ENCODE data around the gene NRP1. TPM values are rescaled to one million over a fixed set of nuclear protein-coding genes. Genes with fewer than 3 reads are reported as not detected.

NRP1 gene
- total RNA-seq, 1 experiment from 2014 or later: 31.7 TPM

GRCh38 chr10:33323721-33324120 lies 10.7 kb downstream of the NRP1 start:
- H3K9me3 ChIP-seq (ENCODE audit: low read depth, low read length, poor library complexity, severe bottlenecking): no peaks in the 10 kb centered on the region
- no peaks in the 10 kb centered on the region for H3K36me3 ChIP-seq (ENCODE audit: insufficient read depth, low read length, poor library complexity, severe bottlenecking)
- ChIA-PET POLR2A (ENCODE audit: low non-redundant PET) (no interaction called here), CTCF (no interaction called here)
- peaks cover 46% of the 10 kb centered on the region for H3K4me1 ChIP-seq (ENCODE audit: insufficient read depth, low read length, poor library complexity, severe bottlenecking)
- no peak overlapping the region for H3K27ac ChIP-seq (ENCODE audit: low read depth, low read length, poor library complexity, severe bottlenecking)
- BruUV-seq (replicated peaks): no TSS peak
- no peak for TF ChIP-seq CTCF (conservative IDR thresholded peaks at IDR 0.05; ENCODE audit: low read depth, low read length)
- TF ChIP-seq EZH2 (IDR thresholded peaks at IDR 0.05; ENCODE audit: borderline replicate concordance, low read depth, low read length, poor library complexity, severe bottlenecking): no peak
- H3K27me3 ChIP-seq (replicated peaks; ENCODE audit: insufficient read depth, low read depth, low read length, poor library complexity): no peaks in the 10 kb centered on the region
- no peak for DNase-seq (ENCODE audit: low spot score)
- intact Hi-C loops (cut with micrococcal nuclease; ENCODE audit: unreplicated experiment): no loop called here
- H3K4me3 ChIP-seq (ENCODE audit: low read depth, low read length, poor library complexity, severe bottlenecking): no peak overlapping the region

- no peaks in the 10 kb centered on the region for H3K36me3 ChIP-seq (ENCODE audit: insufficient read depth, low read length, poor library complexity, severe bottlenecking)
- ChIA-PET CTCF (no interaction called here), POLR2A (ENCODE audit: low non-redundant PET) (no interaction called here)
- no peak overlapping the region for H3K27ac ChIP-seq (ENCODE audit: low read depth, low read length, poor library complexity, severe bottlenecking)
- H3K4me3 ChIP-seq (ENCODE audit: low read depth, low read length, poor library complexity, severe bottlenecking): no peak overlapping the region
- TF ChIP-seq CTCF (conservative IDR thresholded peaks at IDR 0.05; ENCODE audit: low read depth, low read length) (no peak), EZH2 (IDR thresholded peaks at IDR 0.05; ENCODE audit: borderline replicate concordance, low read depth, low read length, poor library complexity, severe bottlenecking) (no peak)
- no peaks in the 10 kb centered on the region for H3K9me3 ChIP-seq (ENCODE audit: low read depth, low read length, poor library complexity, severe bottlenecking)
- no peaks in the 10 kb centered on the region for H3K27me3 ChIP-seq (replicated peaks; ENCODE audit: insufficient read depth, low read depth, low read length, poor library complexity)
- BruUV-seq (replicated peaks): no TSS peak
- intact Hi-C loops (cut with micrococcal nuclease; ENCODE audit: unreplicated experiment): no loop called here
- H3K4me1 ChIP-seq (ENCODE audit: insufficient read depth, low read length, poor library complexity, severe bottlenecking): peaks cover 37% of the 10 kb centered on the region
- no peak for DNase-seq (ENCODE audit: low spot score)
These were observed 13.0 kb downstream of the NRP1 start for GRCh38 chr10:33321516-33321915.

DNA sequence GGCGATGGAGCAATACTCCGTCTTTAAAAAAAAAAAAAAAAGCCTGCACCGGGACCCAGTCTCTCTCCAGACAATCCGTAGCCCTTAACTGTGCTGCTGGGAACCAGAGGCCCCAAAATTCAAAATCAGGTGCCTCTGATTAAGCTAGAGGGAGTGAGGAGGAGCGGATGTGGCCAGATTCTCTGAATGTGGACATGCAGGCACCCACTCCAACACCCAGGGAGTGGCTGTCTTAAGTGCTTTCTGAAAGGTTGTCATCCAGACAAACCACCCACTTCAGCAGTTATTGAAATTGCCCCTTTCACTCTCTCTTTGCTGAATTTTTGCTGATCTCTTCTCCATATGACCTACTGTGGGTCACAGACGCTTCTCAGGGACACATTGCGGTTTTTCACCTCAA lies 14.2 kb downstream of the NRP1 start:
- no TSS peak for BruUV-seq (replicated peaks)
- no peak for DNase-seq (ENCODE audit: low spot score)
- CTCF ChIA-PET: interaction anchor here (0.7 kb wide), 1 partner anchor 8 kb away, joined by 5 read pairs; no protein-coding TSS in a partner anchor
- Histone ChIP-seq H3K9me3 (ENCODE audit: low read depth, low read length, poor library complexity, severe bottlenecking) (no peaks in the 10 kb centered on the region), H3K27me3 (replicated peaks; ENCODE audit: insufficient read depth, low read depth, low read length, poor library complexity) (no peaks in the 10 kb centered on the region), H3K4me3 (ENCODE audit: low read depth, low read length, poor library complexity, severe bottlenecking) (no peak overlapping the region), H3K27ac (ENCODE audit: low read depth, low read length, poor library complexity, severe bottlenecking) (no peak overlapping the region), H3K4me1 (ENCODE audit: insufficient read depth, low read length, poor library complexity, severe bottlenecking) (peaks cover 39% of the 10 kb centered on the region), H3K36me3 (ENCODE audit: insufficient read depth, low read length, poor library complexity, severe bottlenecking) (no peaks in the 10 kb centered on the region)
- no peak for TF ChIP-seq CTCF (conservative IDR thresholded peaks at IDR 0.05; ENCODE audit: low read depth, low read length)
- no peak for TF ChIP-seq EZH2 (IDR thresholded peaks at IDR 0.05; ENCODE audit: borderline replicate concordance, low read depth, low read length, poor library complexity, severe bottlenecking)
- POLR2A ChIA-PET (ENCODE audit: low non-redundant PET): interaction anchor here (0.7 kb wide), 1 partner anchor 48 kb away, joined by 7 read pairs; no protein-coding TSS in a partner anchor
- intact Hi-C loops (cut with micrococcal nuclease; ENCODE audit: unreplicated experiment): no loop called here
